GM12872 (cell line): ENCODE measurements around the gene IFT88.

Source experiments
- CTCF ChIP-seq: IDR thresholded peaks from 3 replicates; pipeline ENCODE4 v1.5.1; 2011; ENCODE audit warnings: low read depth, mild to moderate bottlenecking, low read length, moderate library complexity; ENCODE audit not compliant: insufficient read depth

Gene IFT88

GRCh38 chr13:20682061-20682460, 115.1 kb downstream of the IFT88 start:
- no peak for TF ChIP-seq CTCF

GRCh38 chr13:20684041-20684440, 117.1 kb downstream of the IFT88 start:
- TF ChIP-seq CTCF: no peak

- no peak for TF ChIP-seq CTCF
Measured at GRCh38 chr13:20684546-20684945, 117.6 kb downstream of the IFT88 start.

- TF ChIP-seq CTCF: no peak
Measured at GRCh38 chr13:20685092-20685491, 118.1 kb downstream of the IFT88 start.

- TF ChIP-seq CTCF: no peak
Measured at GRCh38 chr13:20686167-20686566, 119.2 kb downstream of the IFT88 start.

- no peak for TF ChIP-seq CTCF
Measured at GRCh38 chr13:20686863-20687579, 120.1 kb downstream of the IFT88 start.

- TF ChIP-seq CTCF: no peak
Measured at GRCh38 chr13:20689291-20689690, 122.3 kb downstream of the IFT88 start.
